ENCODE data around the gene SLC30A9.

SLC30A9 gene

GRCh38 chr4:41990365-41991111, at the start of gene SLC30A9:
Gene SLC30A9 (plus strand): TSS chr4:41990530. CDS start chr4:41990652, 122 bp downstream.
- peak; percentile 80 to 87 for DNase-seq (ENCODE audit: low read depth in 1 of 2, low spot score in 1 of 2)

- no peak for DNase-seq (ENCODE audit: low read depth in 1 of 2, low spot score in 1 of 2)
Measured at GRCh38 chr4:41940834-41941233, 49.5 kb upstream of the SLC30A9 start.

GRCh38 chr4:41943506-41943905, 46.8 kb upstream of the SLC30A9 start:
- no peak for DNase-seq (ENCODE audit: low read depth in 1 of 2, low spot score in 1 of 2)

GRCh38 chr4:41944089-41944488, 46.2 kb upstream of the SLC30A9 start:
- DNase-seq (ENCODE audit: low read depth in 1 of 2, low spot score in 1 of 2): no peak

GRCh38 chr4:41949531-41949930, 40.8 kb upstream of the SLC30A9 start:
- DNase-seq (ENCODE audit: low read depth in 1 of 2, low spot score in 1 of 2): no peak

GRCh38 chr4:41957634-41958033, 32.7 kb upstream of the SLC30A9 start:
- DNase-seq (ENCODE audit: low read depth in 1 of 2, low spot score in 1 of 2): no peak

- DNase-seq (ENCODE audit: low read depth in 1 of 2, low spot score in 1 of 2): no peak
Measured at GRCh38 chr4:41963105-41963504, 27.2 kb upstream of the SLC30A9 start.

- no peak for DNase-seq (ENCODE audit: low read depth in 1 of 2, low spot score in 1 of 2)
Measured at GRCh38 chr4:41964401-41964800, 25.9 kb upstream of the SLC30A9 start.

GRCh38 chr4:41967392-41967791, 22.9 kb upstream of the SLC30A9 start:
- DNase-seq (ENCODE audit: low read depth in 1 of 2, low spot score in 1 of 2): no peak

GRCh38 chr4:41969671-41970070, 20.7 kb upstream of the SLC30A9 start:
- DNase-seq (ENCODE audit: low read depth in 1 of 2, low spot score in 1 of 2): no peak

GRCh38 chr4:41975341-41975740, 15.0 kb upstream of the SLC30A9 start:
- no peak for DNase-seq (ENCODE audit: low read depth in 1 of 2, low spot score in 1 of 2)

- DNase-seq (ENCODE audit: low read depth in 1 of 2, low spot score in 1 of 2): no peak
Measured at GRCh38 chr4:41976775-41977516, 13.4 kb upstream of the SLC30A9 start.

GRCh38 chr4:41977709-41978108, 12.6 kb upstream of the SLC30A9 start:
- DNase-seq (ENCODE audit: low read depth in 1 of 2, low spot score in 1 of 2): no peak

- DNase-seq (ENCODE audit: low read depth in 1 of 2, low spot score in 1 of 2): no peak
Measured at GRCh38 chr4:41981456-41981855, 8.9 kb upstream of the SLC30A9 start, which contains the start of gene DCAF4L1. Gene DCAF4L1 (plus strand): TSS chr4:41981756. CDS start chr4:41981793, 37 bp downstream.

GRCh38 chr4:41982716-41983115, 7.6 kb upstream of the SLC30A9 start:
- DNase-seq (ENCODE audit: low read depth in 1 of 2, low spot score in 1 of 2): no peak

- no peak for DNase-seq (ENCODE audit: low read depth in 1 of 2, low spot score in 1 of 2)
Measured at GRCh38 chr4:41985151-41985550, 5.2 kb upstream of the SLC30A9 start.

GRCh38 chr4:41989994-41990364, 351 bp upstream of the SLC30A9 start:
- no peak for DNase-seq (ENCODE audit: low read depth in 1 of 2, low spot score in 1 of 2)

GRCh38 chr4:41991916-41992767, 1.8 kb downstream of the SLC30A9 start:
- no peak for DNase-seq (ENCODE audit: low read depth in 1 of 2, low spot score in 1 of 2)

- DNase-seq (ENCODE audit: low read depth in 1 of 2, low spot score in 1 of 2): no peak
Measured at GRCh38 chr4:41992967-41993857, 2.9 kb downstream of the SLC30A9 start.

- DNase-seq (ENCODE audit: low read depth in 1 of 2, low spot score in 1 of 2): no peak
Measured at GRCh38 chr4:41994461-41994985, 4.2 kb downstream of the SLC30A9 start.

All from activated T-helper 1 cell treated with anti-CD3 and anti-CD28 coated beads, Interleukin-2, amount 50 U/mL, for 16 hours (primary cell).